ENCODE measurements around the gene HAUS6. TPM values are rescaled to one million over a fixed set of nuclear protein-coding genes. Genes with fewer than 3 reads are reported as not detected.

The HAUS6 gene
- total RNA-seq, 2 donors from 2014 or later: 4.8 to 7.0 TPM

DNA sequence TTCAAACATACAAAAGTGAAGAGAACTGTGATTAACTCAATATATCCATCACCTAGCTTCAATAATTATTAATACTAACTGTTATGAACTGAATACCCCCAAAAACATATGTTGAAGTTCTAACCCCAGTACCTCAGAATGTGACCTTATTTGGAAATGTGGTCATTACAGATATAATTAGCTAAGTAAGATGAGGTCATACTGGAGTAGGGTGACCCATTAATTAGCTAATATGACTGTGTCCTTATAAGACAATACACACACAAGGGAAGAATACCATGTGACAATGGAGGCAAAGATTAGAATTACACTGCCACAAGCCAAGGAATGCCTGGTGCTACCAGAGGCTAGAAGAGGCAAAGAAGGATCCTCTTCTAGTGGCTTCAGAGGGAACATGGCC lies 45.7 kb downstream of the HAUS6 start:
- Histone ChIP-seq H3K36me3 (peaks cover 38% of the 10 kb centered on the region), H3K9me3 (no peaks in the 10 kb centered on the region), H3K4me1 (peaks cover 0 to 3% of the 10 kb centered on the region in 2 donors), H3K4me3 (no peak overlapping the region), H3K27ac (no peak overlapping the region), H3K27me3 (no peaks in the 10 kb centered on the region)
- no peak for DNase-seq (ENCODE audit: low spot score)
- TF ChIP-seq CTCF (IDR thresholded peaks at IDR 0.05): no peak

DNA sequence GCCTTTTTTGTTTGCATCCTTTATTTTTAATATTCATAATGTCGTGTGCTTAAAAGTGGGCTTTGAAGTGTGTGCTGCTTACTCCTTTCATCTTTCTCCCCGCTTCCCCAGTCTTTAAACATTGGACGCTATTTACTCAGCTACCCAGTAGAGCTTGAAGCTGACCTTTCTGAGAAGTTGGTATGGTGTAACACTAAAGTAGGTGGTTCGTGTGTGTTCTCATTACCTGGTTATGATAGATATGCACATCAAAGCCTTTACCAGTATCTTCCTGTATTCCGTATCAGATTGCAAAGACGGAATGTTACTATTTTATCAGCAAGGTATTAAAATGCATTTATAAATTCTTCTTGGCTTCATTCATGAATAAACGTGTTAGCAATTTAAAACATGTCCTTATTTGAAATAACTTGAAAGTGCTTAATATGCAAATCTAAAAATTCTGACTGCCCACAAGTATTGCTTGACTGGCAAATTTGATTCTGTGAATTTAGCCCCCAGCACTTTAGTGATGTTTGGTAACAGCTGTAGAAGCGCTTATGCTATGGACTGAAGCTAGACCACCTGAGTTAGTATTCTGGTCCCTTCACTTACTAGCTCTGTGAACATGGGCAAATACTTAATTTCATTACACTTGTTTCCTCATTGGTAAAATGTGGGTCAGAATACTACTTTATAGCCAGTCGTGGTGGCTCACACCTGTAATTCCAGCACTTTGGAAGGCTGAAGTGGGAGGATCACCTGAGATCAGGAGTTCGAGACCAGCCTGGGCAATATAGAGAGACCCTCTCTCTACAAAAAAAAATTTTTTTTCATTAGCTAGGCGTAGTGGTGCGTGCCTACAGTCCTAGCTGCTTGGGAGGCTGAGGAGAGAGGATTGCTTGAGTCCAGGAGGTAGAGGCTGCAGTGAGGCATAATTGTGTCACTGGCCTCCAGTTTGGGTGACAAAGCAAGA lies 51.8 kb downstream of the HAUS6 start:
- Histone ChIP-seq H3K4me3 (peak overlapping the region; percentile 88 to 98), H3K9me3 (no peaks in the 10 kb centered on the region), H3K27me3 (no peaks in the 10 kb centered on the region), H3K27ac (peak overlapping the region; percentile 94 to 99), H3K4me1 (peaks cover 0 to 31% of the 10 kb centered on the region in 2 donors), H3K36me3 (no peaks in the 10 kb centered on the region)
- no peak for DNase-seq (ENCODE audit: low spot score)
- TF ChIP-seq CTCF (IDR thresholded peaks at IDR 0.05): no peak

GRCh38 chr9:19049917-19050636 lies 52.6 kb downstream of the HAUS6 start:
- no peaks in the 10 kb centered on the region for H3K27me3 ChIP-seq
- H3K9me3 ChIP-seq: no peaks in the 10 kb centered on the region
- H3K27ac ChIP-seq: peak overlapping the region; percentile 94 to 99
- no peaks in the 10 kb centered on the region for H3K36me3 ChIP-seq
- DNase-seq (ENCODE audit: low spot score): no peak
- no peak for TF ChIP-seq CTCF (IDR thresholded peaks at IDR 0.05)
- peak overlapping the region; percentile 88 to 98 for H3K4me3 ChIP-seq
- H3K4me1 ChIP-seq: peaks cover 0 to 31% of the 10 kb centered on the region in 2 donors

- peaks cover 0 to 31% of the 10 kb centered on the region in 2 donors for H3K4me1 ChIP-seq
- peak; percentile 88 to 93 for TF ChIP-seq CTCF (IDR thresholded peaks at IDR 0.05)
- peak within 1 kb of the TSS; percentile 88 to 98 for H3K4me3 ChIP-seq
- H3K27ac ChIP-seq: peak within 1 kb of the TSS; percentile 94 to 99
- DNase-seq (ENCODE audit: low spot score): peak; percentile 94
- no peaks in the 10 kb centered on the region for H3K36me3 ChIP-seq
- H3K9me3 ChIP-seq: no peaks in the 10 kb centered on the region
- no peaks in the 10 kb centered on the region for H3K27me3 ChIP-seq
Observed at GRCh38 chr9:19048966-19049916, 53.5 kb downstream of the HAUS6 start, which contains the start of gene RRAGA. TSS of gene RRAGA (plus strand) at chr9:19049427. CDS start at chr9:19049660, 233 bp downstream.

DNA sequence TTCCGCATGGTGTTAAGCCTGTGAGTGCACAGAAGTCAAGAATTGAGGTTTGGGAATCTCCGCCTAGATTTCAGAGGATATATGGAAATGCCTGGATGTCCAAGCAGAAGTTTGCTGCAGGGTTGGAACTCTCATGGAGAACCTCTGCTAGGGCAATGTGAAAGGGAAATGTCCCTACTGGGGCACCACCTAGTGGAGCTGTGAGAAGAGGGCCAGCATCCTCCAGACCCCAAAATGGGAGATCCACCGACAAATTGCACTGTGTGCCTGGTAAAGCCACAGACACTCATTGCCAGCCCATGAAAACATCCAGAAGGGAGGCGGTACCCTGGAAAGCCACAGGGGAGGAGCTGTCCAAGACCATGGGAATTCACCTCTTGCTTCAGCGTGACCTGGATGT lies 66.1 kb downstream of the HAUS6 start:
- H3K4me3 ChIP-seq: no peak overlapping the region
- no peaks in the 10 kb centered on the region for H3K9me3 ChIP-seq
- DNase-seq (ENCODE audit: low spot score): no peak
- no peaks in the 10 kb centered on the region for H3K27me3 ChIP-seq
- TF ChIP-seq CTCF (IDR thresholded peaks at IDR 0.05): no peak
- no peaks in the 10 kb centered on the region for H3K36me3 ChIP-seq
- H3K27ac ChIP-seq: no peak overlapping the region
- no peaks in the 10 kb centered on the region for H3K4me1 ChIP-seq
